Ammon's horn (tissue), 1 donor: Measurements from ENCODE around the gene SERPINB5.

Source experiments
- DNase-seq: peaks from one replicate; pipeline ENCODE4 v3.0.0-alpha.2; 2016; ENCODE audit warnings: low spot score

Gene SERPINB5

GRCh38 chr18:63527251-63527650, 50.5 kb downstream of the SERPINB5 start:
- no peak for DNase-seq

GRCh38 chr18:63528863-63529492, 52.2 kb downstream of the SERPINB5 start:
- DNase-seq = no peak

- DNase-seq = no peak
Observed at GRCh38 chr18:63532471-63532870, 55.7 kb downstream of the SERPINB5 start.

GRCh38 chr18:63534615-63535014, 57.9 kb downstream of the SERPINB5 start:
- DNase-seq = no peak

- DNase-seq = no peak
Observed at GRCh38 chr18:63539904-63540510, 63.2 kb downstream of the SERPINB5 start.

GRCh38 chr18:63542069-63542468, 65.3 kb downstream of the SERPINB5 start, which contains the start of gene SERPINB12:
Gene SERPINB12, plus strand, starts transcription at chr18:63542369. Its CDS starts 13,791 bp downstream, at chr18:63556160.
- no peak for DNase-seq

- DNase-seq = no peak
Observed at GRCh38 chr18:63544017-63544416, 67.3 kb downstream of the SERPINB5 start.

- DNase-seq = no peak
Observed at GRCh38 chr18:63545000-63545399, 68.2 kb downstream of the SERPINB5 start.

- DNase-seq = no peak
Observed at GRCh38 chr18:63550068-63550467, 73.3 kb downstream of the SERPINB5 start.

- DNase-seq = no peak
Observed at GRCh38 chr18:63551769-63552168, 75.0 kb downstream of the SERPINB5 start.

GRCh38 chr18:63552581-63552980, 75.8 kb downstream of the SERPINB5 start:
- no peak for DNase-seq

GRCh38 chr18:63553081-63553480, 76.3 kb downstream of the SERPINB5 start:
- peak; percentile 23 for DNase-seq
